GM21717 (cell line): Measurements from ENCODE around the gene F10.

Experiments used
- ATAC-seq: cut with Tn5 transposase; IDR thresholded peaks from one replicate; pipeline ENCODE4 v1.9.1; 2021; ENCODE audit warnings: mild to moderate bottlenecking, moderate library complexity; ENCODE audit not compliant: unreplicated experiment

The F10 gene

GRCh38 chr13:113187883-113188665 lies 65.5 kb downstream of the F10 start:
- ATAC-seq: no peak

DNA sequence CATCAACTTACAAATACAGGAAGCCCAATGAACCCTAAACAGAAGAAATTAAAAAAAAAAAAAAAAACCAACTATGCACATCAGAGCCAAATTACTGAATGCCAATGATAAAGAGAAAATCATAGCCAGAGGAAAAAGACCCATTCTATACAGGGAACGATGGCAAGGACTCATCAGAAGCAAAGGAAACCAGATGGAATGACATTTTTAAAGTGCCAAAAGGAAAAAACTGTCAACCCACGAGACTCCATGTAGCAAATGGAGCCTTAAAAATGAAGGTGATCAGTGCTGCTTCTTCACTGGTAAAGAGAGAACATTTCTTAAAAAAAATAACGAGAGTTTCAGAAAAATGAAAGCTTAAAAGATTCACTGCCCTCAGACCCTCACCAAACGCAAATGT lies 67.6 kb downstream of the F10 start:
- ATAC-seq: no peak

GRCh38 chr13:113192279-113192678 lies 69.7 kb downstream of the F10 start:
- ATAC-seq: no peak

DNA sequence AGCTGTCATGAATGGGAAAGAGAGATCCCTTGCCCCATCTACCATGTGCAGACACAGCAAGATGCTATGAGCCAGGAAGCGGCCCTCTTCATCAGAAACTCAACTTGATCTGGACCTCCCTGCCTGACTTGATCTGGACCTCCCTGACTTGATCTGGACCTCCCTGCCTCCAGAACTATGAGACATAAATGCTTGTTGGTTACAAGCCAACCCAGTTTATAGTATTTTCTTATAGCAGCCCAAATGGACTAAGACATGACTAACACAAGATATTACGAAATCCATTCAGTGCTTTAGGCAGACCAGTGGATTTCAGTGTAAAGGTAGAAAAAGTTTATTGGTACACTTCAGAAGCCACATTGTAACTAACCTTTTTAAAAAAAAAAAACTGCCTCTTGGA lies 70.3 kb downstream of the F10 start:
- no peak for ATAC-seq

DNA sequence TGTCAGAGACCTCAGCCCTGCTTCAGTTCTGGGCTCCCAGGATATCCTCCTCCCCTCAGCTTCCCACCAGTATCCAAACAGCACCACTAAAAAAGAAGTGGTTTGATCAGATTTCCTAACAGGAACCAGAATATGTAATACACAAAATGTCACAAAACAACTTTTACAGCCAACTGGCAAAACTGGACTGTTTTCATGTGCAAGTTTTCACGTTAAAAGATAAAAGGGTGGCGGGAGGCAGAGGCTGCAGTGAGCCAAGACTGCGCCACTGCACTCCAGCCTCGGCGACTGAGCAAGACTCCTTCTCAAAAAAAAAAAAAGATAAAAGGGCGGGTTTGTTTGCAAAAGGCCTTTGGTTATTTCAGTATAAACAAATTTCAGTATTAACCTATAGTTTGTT lies 72.8 kb downstream of the F10 start:
- ATAC-seq: no peak

- no peak for ATAC-seq
These were observed 74.6 kb downstream of the F10 start for GRCh38 chr13:113196970-113197737.
